ENCODE results near the gene ARL13B. TPM values are rescaled to one million over a fixed set of nuclear protein-coding genes. Genes with fewer than 3 reads are reported as not detected.

Gene ARL13B
- total and polyA plus RNA-seq, 2 of the 8 experiments (the other 6 are each of a cell fraction or from before 2014, with no cell fraction given): 1.5 to 12.7 TPM

- TF ChIP-seq HDAC6 (IDR thresholded peaks at IDR 0.05; ENCODE audit: low read depth, low read length) (no peak), BACH1 (IDR thresholded peaks at IDR 0.05; ENCODE audit: low read length) (no peak), POLR2AphosphoS5 (IDR thresholded peaks at IDR 0.05; ENCODE audit: low read depth, low read length) (no peak)
Measured at GRCh38 chr3:94049267-94049666, 69.3 kb downstream of the ARL13B start (continued).
